DMS53 treated with DMSO at 0.1 percent for 48 hours (cell line): ENCODE data around the gene ARHGEF10L.

Source experiments
- DNase-seq: peaks from one replicate; lab custom pipeline; 2025; ENCODE audit not compliant: unreplicated experiment; lab: John Stamatoyannopoulos, UW

Gene ARHGEF10L

GRCh38 chr1:17567582-17567981 lies 28.1 kb downstream of the ARHGEF10L start:
- no peak for DNase-seq

DNA sequence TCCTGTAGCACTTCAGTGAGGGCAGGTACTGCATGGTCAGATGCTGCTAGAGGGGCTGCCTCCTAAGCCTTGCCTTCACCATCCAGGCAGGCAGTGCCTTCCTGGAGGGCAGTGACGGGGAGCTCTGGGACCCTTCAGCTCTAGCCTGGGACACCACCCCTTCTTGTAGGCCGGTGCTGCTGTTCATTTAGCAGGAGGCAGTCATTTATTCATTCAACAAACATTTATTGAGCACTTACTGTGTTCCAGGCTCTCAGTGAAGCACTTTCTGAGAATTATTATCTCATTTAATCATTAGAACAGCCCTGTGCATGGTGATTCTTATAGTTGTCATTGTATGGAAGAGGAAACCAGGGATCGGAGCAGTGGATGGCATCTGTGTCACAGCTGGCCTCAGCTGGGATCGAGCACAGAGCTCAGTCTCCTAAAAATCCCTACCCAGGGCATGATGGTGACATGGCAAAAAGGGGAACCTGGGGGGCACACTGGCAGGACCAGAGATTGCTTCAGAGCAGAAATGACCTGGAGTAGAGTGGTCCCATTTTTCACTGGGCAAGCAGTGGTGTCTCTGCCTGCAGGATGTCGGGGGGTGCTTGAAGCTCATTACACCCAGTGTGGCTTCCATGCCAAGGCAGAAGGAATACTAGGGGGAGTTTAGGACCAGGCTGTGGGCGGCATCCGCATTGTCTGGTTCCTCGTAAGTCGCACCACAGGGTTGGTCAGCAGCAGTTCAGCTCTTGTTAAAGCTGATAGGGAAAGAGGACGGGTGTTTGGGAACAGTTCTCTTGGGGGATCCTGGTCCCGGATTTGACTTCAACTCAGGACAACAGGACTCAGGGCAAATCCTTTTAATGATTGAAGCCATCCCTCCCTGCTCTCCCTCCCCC lies 28.8 kb downstream of the ARHGEF10L start:
- DNase-seq, result no peak

GRCh38 chr1:17569200-17570139 lies 30.0 kb downstream of the ARHGEF10L start:
- no peak for DNase-seq

GRCh38 chr1:17570228-17570627 lies 30.7 kb downstream of the ARHGEF10L start:
- no peak for DNase-seq

GRCh38 chr1:17572264-17572985 lies 32.9 kb downstream of the ARHGEF10L start:
- no peak for DNase-seq

DNA sequence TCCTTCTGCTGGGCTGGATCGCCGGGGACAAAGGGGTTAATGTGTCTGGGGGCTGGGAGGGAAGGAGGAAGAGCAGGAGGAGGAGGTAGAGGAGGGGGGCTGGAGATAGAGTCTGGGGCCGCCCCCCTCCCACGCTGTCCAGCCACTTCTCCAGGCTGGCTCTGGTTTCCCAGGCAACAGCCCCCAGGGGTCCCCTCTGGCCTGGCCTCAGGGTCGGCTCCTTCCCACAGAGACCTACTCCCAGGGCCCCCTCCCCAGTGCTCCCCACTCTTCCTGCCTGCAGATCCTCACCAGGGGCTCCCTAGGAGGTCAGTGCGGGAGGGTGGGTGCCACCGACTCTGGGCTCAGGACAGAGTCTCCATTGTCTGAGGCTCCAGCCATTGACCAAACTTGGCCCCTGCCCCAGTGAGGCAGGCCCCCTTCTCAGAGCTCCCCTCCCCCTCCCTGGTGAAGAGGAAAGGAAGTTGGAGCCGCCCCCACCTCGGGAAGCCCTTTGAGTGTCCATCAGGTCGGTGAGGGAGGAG lies 34.1 kb downstream of the ARHGEF10L start:
- no peak for DNase-seq

- peak; percentile 26 for DNase-seq
Observed at GRCh38 chr1:17574516-17574915, 35.0 kb downstream of the ARHGEF10L start.

- DNase-seq, result peak; percentile 88
Observed at GRCh38 chr1:17575797-17576518, 36.5 kb downstream of the ARHGEF10L start.

DNA sequence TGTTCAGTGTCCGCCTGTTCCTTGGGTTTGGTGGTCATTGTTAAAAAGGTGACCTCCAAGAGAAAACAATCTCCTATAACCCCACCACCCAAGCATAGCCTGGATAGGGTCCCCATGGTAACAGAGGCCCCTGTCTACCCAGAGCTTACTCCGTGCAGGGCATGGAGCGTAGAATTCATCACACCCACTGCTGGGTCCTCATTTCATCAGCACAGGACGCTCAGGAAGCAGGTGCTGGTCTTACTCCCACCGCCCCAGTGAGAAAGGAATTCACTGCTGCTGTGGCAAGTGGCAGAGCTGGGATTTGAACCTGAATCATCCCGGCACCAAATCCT lies 37.0 kb downstream of the ARHGEF10L start:
- DNase-seq, result no peak

GRCh38 chr1:17577907-17578297 lies 38.4 kb downstream of the ARHGEF10L start:
- DNase-seq, result no peak

- DNase-seq, result peak; percentile 84
Observed at GRCh38 chr1:17579951-17580939, 40.7 kb downstream of the ARHGEF10L start.

GRCh38 chr1:17581389-17582123 lies 42.1 kb downstream of the ARHGEF10L start:
- DNase-seq, result no peak

- DNase-seq, result no peak
Observed at GRCh38 chr1:17582124-17582774, 42.8 kb downstream of the ARHGEF10L start.

GRCh38 chr1:17584539-17584938 lies 45.0 kb downstream of the ARHGEF10L start:
- no peak for DNase-seq

DNA sequence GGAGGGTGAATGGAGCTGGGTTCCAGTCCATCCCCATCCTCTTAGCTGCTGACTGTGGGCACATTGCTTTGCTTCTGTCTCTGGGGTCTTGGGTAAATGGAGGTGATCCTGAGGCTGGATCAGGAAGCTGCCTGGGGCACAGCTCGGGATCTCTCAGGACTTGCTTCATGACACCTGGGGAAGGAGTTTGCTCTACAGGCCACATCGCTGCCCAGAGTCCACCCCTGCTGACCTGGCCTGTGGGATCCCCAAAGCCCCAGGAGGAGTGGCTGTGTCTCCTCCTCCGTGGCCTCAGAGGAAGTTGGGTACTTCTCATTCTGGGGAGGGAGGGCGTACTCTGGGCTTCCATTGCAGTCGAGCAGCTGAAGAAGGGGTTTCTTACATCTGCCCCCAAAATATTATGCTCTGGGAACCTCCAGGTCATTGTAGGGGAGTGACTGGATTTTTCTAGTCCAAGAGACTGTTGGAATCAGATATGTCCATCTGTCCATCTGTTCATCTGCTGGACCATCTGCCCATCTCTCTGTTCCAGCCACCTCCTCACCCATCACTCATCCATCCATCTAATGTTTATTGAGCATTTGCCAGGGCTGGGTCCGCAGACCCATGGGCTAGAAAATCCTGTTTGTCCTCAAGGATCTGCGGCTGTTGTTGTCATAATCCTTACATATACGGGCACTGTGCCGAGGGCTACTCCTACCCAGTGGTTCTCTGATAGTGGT lies 45.9 kb downstream of the ARHGEF10L start:
- no peak for DNase-seq

DNA sequence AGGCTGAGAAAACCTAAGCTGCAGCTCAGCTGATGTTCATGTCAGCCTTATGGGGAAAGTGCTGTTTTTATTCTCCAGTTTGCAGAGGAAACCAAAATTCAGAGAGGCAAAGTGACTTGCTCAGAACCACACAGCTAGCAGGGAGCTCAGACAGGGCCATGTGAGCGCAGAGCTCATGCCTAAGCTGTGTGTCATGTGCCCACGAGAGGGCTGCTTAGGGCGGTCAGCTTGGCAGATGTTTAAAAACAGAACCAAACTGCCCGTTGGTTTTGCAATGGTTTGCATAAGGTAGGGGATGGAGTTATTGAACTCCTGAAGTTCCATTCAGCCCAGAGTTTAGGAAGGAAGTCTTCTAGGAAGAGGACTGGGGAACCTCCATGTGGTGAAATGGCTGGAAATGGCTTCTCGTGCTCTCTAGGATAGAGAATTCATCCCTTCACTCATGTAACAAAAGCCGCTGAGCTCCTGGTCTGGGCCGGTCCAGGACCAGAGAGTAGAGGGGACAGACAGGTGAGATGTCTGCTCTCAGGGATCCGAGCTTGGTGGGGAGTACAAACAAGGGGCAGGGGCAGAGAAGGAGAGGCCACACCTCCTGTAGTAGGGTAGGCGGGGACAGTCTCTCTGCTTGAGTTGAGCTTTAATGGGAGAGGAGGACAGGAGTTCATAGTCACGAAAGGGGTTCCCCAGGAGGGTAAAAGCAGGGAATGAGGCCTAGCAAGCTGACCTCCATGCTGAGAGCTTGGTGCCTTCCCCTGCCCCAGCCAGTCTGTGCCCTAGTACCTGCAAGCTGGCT lies 46.9 kb downstream of the ARHGEF10L start:
- DNase-seq, result no peak

GRCh38 chr1:17587693-17588047 lies 48.2 kb downstream of the ARHGEF10L start:
- no peak for DNase-seq
